GM12864 (cell line): Measurements from ENCODE around the gene SRRM1.

Experiments
- DNase-seq: peaks from one replicate; pipeline ENCODE4 v3.0.0-alpha.2; 2011; ENCODE audit warnings: low read depth
- H3K4me3 ChIP-seq: 2 replicates; pipeline ENCODE4 v1.5.1; 2011; ENCODE audit warnings: mild to moderate bottlenecking, low read depth, low read length, control low read depth
- CTCF ChIP-seq: IDR thresholded peaks from 2 replicates; pipeline ENCODE4 v1.5.1; 2011; ENCODE audit warnings: low read depth, mild to moderate bottlenecking, moderate library complexity, low read length, control low read depth, inconsistent platforms; ENCODE audit errors: missing control alignments

The SRRM1 gene

GRCh38 chr1:24641646-24642151 is 1.4 kb upstream of the SRRM1 start:
- peak overlapping the region; percentile 53 for H3K4me3 ChIP-seq
- DNase-seq = no peak
- TF ChIP-seq CTCF = no peak

GRCh38 chr1:24643363-24644099 is 429 bp downstream of the SRRM1 start:
- TF ChIP-seq CTCF = no peak
- DNase-seq = no peak
- H3K4me3 ChIP-seq = peak overlapping the region; percentile 99

- DNase-seq = no peak
- no peak for TF ChIP-seq CTCF
- H3K4me3 ChIP-seq = peak overlapping the region; percentile 99
Measured at GRCh38 chr1:24644100-24644384, 940 bp downstream of the SRRM1 start.

GRCh38 chr1:24648919-24649318 is 5.8 kb downstream of the SRRM1 start:
- no peak for DNase-seq
- no peak for TF ChIP-seq CTCF
- H3K4me3 ChIP-seq = no peak overlapping the region

GRCh38 chr1:24652382-24652781 is 9.3 kb downstream of the SRRM1 start:
- H3K4me3 ChIP-seq = no peak overlapping the region
- no peak for DNase-seq
- TF ChIP-seq CTCF = no peak

- no peak for TF ChIP-seq CTCF
- no peak for DNase-seq
- no peak overlapping the region for H3K4me3 ChIP-seq
Measured at GRCh38 chr1:24654010-24654409, 10.9 kb downstream of the SRRM1 start.

- no peak for DNase-seq
- H3K4me3 ChIP-seq = no peak overlapping the region
- TF ChIP-seq CTCF = no peak
Measured at GRCh38 chr1:24656046-24656445, 12.9 kb downstream of the SRRM1 start.
